ENCODE data around the gene AGPAT2.
A peak's percentile ranks its signal among the peaks of the same experiment; 100 is the strongest.

The AGPAT2 gene

DNA sequence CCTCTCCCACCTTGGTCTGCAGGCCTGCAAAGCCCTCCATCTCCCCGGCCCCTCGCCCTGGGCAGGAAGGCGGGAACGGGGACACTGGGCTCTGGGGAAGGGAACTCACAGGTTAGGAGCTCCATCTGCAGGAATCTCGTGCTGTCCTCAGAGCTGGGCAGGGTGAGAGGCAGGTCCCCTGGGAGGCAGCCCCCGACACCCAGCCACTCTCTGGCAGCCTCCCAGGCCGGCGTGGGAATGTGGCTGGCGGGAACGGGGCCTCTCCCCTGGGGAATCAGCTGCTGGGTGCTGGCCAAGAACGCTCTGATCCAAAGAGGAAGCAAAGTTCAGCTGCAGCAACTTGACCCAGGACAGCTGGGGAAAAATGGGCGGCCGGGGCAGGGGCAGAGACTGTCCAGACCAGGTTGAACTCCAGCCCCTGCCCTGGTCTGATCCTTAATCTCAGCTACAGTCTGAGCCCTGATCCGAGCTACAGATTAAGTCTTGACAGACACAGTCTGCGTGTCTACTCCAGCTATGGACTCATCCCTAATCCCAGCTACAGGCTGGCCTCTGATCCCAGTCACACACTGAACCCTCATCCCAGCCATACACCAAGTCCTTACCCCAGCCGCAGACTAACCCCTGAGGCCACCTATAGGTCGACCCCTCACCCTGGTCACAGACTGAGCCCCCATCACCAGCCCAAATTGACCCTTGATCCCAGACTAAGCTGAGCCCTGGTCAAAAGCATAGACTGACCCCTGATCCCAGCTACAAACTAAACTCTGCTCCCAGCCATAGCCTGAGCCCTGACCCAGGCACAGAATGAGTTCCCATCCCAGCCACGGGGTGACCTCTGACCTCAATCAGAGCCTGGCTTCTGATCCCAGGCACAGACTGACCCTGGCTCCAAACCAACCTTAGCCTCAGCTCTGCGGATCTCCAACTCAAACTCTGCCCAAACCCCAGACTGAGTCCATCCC, 61.9 kb downstream of the AGPAT2 start:
- peak; percentile 56 for DNase-seq (ENCODE audit: low spot score)

DNA sequence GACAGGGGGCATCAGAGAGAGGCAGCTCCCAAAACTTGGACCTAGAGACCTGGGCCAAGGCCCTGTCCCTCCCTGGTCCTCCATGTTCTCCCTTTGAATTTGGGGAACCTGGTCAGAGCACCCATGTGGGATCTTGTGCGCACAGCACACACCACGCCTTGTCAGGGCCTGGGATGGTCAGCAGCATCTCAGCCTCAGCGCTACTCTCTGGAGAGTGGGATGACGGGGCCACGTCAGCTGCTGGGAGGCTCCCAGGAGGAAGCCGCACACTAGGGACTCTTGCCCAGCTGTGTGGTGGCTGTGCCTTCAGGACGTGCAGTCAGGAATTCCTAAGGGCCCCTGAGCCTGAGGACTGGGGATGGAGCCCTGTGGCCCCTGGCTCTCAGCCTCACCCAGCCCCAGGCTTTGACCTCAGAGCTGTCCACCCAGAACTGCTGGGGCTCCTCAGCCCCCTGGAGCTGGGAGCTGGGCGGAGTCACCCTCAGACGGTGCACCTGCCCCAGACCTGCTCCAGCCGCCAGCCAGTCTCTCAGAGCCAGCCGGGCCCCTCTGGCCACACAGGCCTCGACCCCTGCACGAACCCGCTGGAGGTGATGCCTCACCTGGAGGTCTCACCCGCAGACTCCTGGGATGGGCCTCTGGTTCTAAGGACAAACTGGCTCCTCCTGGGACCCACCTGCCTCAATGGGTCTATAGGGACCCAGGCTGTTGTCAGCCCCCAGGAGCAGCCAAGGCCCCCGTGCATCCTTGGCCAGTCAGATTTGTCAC, 62.9 kb downstream of the AGPAT2 start:
- no peak for DNase-seq (ENCODE audit: low spot score)

DNA sequence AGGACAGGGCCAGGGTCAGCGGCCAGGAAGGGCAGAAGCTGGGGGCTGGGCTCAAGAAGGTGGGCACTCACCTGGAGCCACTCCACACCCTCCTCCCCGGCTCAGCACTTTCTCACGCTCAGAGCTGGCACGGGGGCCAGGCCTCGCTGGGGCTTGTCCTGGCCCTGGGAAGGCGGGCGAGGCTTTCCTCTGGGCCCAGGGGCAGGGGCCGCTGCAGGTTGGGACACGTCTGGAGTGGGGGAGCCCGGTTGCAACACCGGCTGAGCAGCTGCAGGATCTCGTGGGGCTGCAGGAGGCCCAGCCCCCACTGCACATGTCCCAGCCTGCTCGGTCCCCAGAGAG, 63.4 kb downstream of the AGPAT2 start:
- DNase-seq (ENCODE audit: low spot score), result no peak

Data from pons (tissue), 1 donor.